Stimulated activated CD8-positive, alpha-beta memory T cell treated with anti-CD3 and anti-CD28 coated beads, Interleukin-7, amount 100 ng/mL, for 1 hour (primary cell): Measurements from ENCODE around the gene HTR2C.
"Not testable (repeated sequence)": the region's sequence is repeated elsewhere in the genome, so short reads cannot be mapped to it uniquely, and the experiment has no call there.

ENCODE experiments used
- DNase-seq, 2 donors: peaks; one replicate each; pipeline ENCODE4 v3.0.0-alpha.2; 2020; ENCODE audit warnings: low read depth in 2 of 2

The HTR2C gene

DNA sequence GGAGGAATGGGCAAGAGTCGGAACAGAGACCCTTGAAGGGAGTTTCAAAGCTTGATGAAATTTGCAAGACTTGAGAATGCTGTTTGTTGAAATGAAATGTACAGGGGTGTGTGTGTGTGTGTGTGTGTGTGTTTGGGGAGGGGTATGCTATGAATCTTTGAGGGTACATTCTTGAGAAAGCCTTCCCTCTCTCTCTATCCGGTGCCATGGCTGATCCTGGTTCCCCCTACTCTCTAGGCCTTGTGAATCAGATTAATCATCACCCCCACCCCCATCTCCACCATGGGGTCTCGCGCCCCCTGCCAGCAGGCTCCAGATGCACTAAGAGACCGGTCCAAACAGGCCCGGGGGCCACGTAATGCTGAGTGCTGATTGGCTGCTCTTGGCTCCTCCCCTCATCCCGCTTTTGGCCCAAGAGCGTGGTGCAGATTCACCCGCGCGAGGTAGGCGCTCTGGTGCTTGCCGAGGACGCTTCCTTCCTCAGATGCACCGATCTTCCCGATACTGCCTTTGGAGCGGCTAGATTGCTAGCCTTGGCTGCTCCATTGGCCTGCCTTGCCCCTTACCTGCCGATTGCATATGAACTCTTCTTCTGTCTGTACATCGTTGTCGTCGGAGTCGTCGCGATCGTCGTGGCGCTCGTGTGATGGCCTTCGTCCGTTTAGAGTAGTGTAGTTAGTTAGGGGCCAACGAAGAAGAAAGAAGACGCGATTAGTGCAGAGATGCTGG lies at the start of gene HTR2C:
HTR2C (plus strand) TSS at position 441 of the 729 bp plus-strand sequence. CDS start 142,851 bp downstream, outside the sequence.
- DNase-seq: no peak

DNA sequence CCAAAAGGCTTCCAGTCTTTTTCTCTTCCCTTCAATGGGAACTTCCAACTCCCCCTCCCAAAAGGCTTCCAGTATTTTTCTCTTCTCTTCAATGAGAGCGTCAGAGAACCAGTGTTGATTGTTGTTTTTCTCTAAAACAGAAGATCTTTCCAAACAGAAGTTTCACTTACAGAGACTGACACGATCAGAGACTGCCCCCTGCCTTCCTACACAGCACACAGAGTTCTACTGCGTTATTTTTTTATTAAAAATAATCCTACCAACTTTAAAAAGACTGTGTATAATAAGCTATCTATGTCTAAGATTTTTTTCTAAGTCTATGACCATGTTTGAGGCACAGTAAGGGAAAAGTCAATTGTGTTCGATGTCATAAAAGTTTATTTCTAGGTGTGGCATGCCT lies 3.5 kb upstream of the HTR2C start:
- no peak for DNase-seq

DNA sequence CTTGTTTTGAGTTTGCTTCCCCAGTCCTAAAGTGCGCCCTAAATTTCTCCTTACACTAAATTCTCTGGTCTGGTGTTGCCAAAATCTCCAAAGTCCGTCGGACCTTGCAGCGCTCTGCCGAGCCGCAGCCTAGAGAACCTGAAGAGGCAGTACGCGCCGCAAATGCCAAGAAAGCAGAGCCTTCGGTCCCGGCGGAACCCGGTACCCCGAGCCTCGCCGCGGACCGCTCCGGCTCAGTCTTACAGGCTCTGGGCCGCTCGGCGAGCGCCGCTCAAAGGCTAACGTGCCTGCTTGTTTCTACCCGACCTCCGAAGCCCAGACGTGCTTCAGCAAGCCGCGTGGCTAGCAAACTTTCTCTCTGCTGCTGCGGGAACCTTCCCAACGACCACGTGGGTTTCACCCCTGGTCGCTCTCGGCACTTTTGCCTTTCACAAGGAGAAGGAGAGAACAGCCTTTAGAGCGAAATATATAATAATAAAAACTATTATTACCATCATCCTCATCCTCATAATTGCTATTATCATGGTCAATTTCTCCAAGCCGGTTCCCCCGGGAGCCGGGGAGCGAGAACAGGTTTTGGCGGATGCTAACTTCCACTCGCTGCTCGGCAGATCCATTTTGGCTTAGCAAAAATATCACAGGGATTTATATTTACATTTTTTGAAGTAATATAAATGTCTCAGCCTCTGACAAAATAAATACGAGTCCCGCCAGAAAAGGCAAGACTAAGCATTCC lies 2.2 kb upstream of the HTR2C start:
- no peak for DNase-seq

DNA sequence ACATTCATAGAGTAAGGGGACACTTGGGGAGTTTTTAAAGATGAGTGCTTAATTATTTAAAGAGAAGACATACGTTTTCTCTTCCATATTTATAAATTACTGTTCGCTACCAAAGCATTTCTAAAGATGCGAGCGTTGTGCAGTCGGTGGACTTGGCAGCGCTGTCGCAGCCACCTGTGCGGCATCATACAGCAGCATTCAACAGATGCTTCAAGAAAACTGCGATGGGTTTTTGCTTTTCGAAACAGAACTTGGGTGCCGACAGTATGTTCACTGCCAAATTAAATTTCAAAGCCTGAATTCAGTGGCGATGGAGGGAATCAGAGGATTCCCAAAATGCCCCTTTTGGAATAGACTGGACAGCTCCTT lies 1.6 kb upstream of the HTR2C start:
- no peak for DNase-seq

DNA sequence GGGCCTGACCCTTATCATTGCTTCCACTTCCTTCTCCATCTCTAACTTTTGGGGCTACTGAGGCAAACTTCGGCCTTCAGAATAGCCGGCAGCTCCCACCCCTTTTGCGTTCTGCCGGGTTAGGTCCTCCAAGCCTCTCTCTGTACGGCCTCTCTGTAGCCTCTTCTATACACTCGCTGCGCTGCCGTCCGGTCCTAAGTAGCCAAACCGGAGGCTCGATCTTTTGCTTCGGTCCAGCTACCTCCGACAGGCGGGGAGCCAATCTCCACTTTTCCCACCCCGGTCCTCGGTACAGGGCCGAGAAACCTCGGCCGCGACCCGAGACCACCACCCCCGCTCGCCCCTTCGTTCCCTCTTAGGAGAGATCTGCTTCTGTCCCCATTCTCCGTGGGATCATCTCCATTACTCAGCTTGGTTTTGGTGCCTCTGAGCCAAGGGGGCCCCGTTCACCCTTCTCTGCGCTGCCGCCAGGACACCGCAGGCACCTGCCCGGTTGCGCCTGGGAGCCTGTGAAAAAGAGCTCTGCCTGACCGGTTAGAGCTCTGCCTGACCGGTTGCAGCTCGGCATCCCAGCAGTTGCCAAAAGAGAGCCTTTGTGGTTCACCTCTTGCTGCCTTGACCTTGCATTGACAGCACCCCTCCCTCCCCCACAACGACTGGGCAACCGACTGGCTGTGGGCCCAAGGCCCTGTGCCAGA lies 1.0 kb upstream of the HTR2C start:
- DNase-seq: no peak

DNA sequence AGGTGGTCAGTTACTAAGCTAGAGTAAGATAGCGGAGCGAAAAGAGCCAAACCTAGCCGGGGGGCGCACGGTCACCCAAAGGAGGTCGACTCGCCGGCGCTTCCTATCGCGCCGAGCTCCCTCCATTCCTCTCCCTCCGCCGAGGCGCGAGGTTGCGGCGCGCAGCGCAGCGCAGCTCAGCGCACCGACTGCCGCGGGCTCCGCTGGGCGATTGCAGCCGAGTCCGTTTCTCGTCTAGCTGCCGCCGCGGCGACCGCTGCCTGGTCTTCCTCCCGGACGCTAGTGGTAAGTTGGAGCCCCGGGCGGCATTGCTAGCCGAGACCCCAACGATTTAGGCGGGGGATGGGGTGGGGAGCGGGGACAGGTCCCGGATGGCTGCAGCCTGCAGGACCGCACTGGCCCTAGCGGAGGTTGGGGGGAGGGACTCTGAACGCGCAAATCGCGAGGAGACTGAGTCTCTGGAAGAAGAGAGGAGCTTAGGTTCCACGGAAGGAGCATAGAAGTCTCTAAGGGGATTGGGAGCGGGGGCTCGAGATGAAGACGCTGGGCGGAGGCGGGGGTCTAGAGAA lies 573 bp downstream of the HTR2C start:
- DNase-seq: no peak

DNA sequence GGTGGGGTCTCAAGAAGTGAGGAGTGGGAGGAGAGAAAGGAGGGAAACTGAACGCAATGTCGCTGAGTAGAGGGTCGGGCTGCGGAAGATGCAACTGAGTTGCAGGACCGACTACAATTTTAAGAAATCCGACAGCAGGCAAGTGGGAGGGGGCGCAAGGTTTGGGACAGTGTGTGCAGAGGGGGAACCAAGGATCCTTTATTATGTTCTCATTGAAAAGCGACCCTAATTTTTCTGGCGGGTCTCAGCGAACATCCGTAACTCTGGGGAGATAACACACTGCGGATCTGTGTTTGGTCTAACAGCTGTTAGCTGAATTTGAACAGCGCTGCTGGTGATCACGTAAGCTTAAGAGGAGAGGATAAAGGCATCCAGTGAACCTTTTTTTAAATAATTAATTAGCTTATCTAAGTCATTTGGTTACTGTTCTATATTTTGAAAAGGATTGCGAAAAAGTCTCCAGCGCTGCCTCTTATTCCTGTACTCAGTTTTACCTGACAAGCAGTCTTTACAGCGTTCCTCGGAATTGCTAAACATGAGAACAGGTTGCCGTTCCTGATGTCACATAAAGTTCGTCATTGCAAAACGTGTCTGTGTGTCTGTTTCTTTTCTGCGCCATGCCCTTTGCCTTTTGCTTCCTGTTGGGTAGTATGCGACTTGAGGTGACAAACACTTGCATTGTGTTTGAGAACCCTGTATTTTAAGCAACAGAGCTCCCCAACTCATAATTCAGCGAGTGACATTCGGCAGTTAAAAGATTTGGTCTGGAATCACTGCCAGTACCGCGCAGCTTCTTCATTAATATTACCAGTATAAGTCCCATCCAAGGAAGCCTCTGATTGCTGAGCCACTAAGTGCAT lies 1.3 kb downstream of the HTR2C start:
- no peak for DNase-seq

DNA sequence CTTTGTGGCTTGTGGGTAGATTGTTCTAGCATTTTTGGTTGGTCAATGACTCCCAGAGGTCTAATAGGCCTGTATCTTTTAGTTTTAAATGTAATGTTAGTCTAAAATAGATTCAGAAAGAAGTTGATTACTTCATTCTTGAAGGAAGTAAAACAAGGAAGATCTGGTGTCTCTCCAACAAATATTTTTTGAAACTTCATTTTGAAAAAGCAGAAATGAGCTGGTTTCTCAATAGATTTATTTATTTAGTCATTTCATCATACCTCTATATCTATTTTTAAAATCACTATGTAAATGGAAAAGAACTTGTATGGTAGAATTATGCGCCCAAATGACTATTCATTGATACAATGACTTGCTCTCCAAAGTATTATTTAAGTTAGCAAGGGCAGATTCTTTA lies 7.2 kb downstream of the HTR2C start:
- no peak for DNase-seq

DNA sequence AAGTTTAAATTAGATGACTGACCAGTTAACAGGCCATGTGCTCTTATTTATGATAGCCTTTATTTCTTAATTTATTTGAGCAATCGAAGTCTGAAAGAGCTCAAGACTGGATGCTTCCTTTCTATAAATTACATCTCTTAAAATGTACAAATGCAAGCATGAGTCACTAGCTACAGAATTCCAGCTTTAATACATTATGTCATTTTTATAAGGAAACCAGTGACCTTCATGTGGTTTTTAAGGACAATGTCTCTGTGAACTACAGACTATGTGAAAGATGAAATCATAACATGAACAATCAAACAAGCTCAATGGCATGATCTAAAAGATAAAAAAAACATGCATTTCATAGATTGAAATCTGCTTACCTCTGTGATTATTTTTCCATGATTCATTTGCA lies 15.4 kb downstream of the HTR2C start:
- no peak for DNase-seq

DNA sequence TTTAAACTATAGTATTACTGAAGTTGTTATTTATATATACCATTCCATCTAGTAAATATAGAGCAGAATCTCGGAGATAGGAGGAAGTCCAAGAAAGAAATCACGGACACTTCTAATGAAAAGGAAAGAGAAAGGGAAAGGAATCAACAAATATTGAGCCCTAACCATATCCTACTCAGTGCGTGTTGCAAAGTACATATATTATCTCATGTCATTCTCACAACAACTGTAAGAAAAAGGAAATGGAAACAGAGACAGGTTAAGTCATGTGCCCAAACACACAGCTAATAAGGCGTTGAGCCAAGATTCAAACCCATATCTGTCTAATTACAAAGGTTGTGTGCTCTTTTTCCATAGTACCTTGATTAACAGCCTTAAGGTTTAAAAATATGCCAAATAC lies 16.0 kb downstream of the HTR2C start:
- DNase-seq: no peak

DNA sequence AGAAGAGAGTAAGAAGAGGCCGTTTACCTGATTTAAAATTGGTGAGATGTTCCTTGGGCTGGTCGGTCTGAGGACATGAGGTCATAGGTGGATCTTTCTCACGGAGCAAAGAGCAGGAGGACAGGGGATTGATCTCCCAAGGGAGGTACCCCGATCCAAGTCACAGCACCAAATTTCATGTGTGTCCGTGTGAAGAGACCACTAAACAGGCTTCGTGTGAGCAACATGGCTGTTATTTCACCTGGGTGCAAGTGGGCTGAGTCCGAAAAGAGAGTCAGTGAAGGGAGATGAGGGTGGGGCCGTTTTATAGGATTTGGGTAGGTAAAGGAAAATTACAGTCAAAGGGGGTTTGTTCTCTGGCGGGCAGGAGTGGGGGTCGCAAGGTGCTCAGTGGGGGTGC lies 22.7 kb downstream of the HTR2C start:
- not testable (repeated sequence) for DNase-seq

DNA sequence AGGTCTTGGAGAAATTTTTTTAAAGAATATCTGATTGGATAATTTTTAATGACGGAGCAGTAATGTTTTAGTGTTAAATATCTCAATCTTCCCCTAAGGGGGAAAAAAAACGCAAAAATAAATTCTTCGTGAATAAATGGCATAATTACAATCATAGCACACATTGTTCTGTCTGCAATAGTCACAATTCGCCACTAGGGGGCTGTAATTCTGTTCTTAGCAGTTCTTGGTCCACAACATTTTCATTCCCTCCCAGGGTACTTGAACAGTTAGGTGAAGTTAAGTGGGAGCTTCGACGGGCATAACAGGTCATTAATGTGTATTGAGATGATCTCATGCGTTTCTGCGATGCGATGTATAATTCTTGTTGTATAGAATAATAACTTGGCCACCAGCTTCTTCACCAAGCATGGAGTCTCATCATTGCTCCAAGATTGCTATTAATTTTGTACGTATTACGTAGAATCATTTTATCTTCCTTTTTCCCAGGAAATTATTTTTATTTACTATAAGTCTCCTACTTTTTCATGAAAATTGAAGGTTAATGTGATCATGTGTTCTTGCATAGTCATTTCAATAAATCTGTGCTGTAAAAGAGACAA lies 27.2 kb downstream of the HTR2C start:
- DNase-seq: no peak

DNA sequence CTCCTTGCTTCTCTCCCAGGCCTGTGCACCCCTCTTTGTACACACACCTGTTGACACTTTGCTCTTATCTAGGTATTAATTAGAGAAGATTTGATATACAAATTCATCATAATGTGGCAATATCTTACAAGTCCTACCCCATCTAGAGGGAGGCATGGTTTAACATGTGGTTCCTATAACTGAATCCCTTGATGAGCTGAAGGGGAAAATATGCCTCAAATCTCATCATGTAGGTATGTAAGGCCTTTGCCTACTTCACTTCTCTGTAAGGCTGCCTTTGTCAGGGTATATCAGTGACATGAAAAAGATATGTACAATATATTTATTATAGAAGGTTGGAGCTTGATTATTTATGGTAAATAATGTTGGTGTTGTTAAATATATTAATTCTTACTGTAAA lies 31.9 kb downstream of the HTR2C start:
- DNase-seq: no peak

DNA sequence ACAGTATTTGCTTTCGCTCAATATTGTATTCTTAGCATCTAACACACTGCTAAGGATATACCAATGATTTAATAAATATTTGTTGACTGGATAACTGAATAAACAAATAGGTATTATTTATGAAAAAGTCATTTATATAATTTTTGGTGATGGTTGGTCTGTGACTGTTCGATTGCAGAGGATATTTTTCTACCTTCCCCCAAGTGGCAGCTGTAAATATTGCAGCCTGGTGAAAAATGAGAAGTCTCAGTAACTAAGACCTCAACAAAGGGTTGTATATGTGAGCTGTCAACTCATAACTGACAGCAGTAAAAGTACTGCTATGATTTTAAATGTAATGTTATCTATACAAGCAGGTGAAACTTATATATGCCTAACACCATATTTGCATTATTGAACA lies 36.0 kb downstream of the HTR2C start:
- no peak for DNase-seq

DNA sequence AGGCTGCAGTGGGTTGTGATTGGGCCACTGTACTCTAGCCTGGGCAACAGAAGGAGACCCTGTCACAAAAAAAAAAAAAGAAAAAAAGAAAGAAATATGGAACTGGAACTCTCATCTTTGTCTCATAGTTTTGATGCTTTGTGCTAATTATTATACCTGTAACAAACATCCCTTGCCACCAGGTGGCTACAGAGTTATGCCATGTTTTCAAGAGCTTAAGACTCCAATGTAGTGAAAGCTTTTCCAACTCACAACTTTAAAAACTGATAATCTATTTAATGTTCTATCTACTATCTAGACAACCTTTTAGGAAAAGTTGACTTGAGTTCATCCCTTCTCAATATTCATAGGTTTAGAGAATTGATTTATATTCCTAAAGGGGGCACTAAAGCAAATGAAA lies 42.4 kb downstream of the HTR2C start:
- DNase-seq: no peak

DNA sequence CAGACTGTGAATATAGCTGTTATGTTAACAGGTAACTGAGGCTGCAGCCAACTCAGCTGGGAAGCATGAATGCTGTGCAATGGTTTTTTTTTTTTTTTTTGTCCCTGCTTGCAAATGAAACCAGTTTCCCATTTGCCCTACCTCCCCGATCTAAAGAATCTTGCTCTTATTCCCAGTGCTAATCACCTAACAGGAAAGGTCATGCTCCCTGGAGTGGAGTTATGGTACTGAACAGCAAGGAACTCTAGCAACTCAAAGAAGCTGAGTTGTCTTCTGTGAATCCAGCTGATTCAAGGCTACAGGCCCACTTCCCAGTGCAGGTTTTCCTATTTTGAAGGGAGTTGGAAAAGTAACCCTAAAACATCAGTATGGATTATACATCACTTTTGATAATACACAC lies 52.1 kb downstream of the HTR2C start:
- no peak for DNase-seq

DNA sequence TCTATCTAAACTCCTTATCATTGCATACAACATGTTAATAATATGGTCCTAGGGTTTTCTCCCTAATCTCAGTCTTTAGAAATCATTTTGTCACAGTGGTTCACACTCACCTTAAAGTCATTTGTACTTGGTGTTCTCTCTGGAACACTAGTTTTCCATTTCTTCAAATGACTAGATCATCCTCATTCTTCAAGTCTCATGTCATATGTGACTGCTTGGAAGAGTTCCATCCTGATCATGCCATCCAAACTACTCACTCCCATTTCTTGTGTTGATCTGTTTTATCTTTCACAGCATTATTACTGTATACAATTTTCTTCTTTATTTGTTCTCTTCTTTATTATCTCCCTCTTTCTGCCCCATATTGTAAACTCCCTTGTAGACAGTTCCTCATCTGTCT lies 66.5 kb downstream of the HTR2C start:
- DNase-seq: no peak

DNA sequence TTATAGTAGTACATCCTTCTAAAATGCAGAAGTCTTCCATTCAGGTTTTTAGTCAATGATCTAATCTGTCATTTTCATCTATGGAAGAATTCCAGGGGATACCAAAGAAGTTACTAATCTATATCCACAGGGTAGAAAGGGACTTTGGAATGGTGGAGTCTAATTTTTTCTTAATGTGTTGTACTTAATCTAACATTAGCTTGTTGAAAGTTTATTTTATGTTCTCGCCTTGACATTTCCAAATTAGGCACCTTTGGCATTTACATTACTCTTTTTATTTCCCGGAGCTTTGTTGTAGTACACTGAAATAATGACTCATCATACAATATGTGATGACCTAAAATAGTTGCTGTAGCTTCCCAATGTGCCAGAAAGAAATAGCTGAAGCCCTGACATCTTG lies 91.5 kb downstream of the HTR2C start:
- DNase-seq: no peak

DNA sequence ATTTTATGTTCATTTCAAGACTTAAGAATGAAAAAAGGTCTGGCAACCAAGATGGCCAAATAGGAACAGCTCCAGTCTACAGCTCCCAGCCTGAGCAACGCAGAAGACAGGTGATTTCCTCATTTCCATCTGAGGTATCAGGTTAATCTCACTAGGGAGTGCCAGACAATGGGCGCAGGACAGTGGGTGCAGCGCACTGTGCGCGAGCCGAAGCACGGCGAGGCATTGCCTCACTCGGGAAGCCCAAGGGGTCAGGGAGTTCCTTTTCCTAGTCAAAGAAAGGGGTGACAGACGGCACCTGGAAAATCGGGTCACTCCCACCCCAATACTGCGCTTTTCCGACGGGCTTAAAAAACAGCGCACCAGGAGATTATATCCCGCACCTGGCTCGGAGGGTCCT lies 116.6 kb downstream of the HTR2C start:
- DNase-seq: not testable (repeated sequence)

DNA sequence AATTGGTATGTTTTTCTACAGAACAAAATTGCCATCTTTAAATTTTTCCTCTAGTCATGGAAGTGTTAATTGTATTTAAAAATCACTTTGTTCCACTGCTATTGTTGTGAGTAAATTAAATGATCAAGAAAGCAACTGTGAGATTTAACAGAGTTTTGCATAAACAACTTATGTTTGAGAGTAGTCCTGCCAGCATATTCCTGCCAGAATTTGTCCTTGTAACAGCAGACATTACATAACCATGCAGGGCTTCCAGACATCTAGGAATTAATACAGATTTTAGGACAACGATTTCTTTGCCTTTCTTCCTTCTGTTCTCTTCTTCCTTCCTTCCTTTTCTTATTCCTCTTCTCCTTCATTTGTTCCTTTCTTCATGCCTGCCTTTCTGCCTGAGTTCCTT lies 125.5 kb downstream of the HTR2C start:
- DNase-seq: no peak

DNA sequence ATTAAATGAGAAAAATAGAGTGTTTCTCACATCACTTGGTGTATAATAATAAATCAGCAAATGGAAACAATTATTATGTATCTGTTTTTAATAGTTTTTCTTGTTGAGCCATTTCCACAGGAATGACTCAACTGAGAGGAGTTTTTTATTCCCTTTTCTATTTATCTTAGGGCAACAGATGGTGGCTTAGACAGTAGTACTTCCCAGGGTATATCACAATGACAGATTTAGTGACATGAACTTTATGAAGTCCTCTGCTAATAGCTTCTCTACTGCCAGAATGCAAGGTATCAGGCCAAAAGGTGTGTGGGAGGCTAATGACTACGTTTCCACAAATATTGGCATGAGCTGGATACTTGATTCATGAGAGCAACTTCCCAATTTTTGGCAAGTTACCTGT lies 126.7 kb downstream of the HTR2C start:
- no peak for DNase-seq
